Prostate gland (tissue), 2 donors: Measurements from ENCODE around the gene C4orf51.

Experiments used
- CTCF ChIP-seq, 4 experiments: fragments of 200-600 bp in 2 of 4; fragments of 450-650 bp in 2 of 4; sonication (generic) in 2 of 4; IDR thresholded peaks; 1 replicate in 3 of 4; 2 replicates in 1 of 4; pipeline ENCODE4 v1.5.1; 2016 to 2019; ENCODE audit warnings: antibody characterized with exemption in 4 of 4, mild to moderate bottlenecking in 2 of 4, moderate library complexity in 2 of 4
- POLR2A ChIP-seq: fragments of 450-650 bp; IDR thresholded peaks from one replicate; pipeline ENCODE4 v1.6.1; 2016; ENCODE audit warnings: antibody characterized with exemption, mild to moderate bottlenecking
- POLR2AphosphoS5 ChIP-seq: sonication (generic); formaldehyde crosslinking; IDR thresholded peaks from one replicate; pipeline ENCODE4 v1.6.1; 2017; ENCODE audit warnings: antibody characterized with exemption

GRCh38 chr4:145703850-145704497 lies 24.0 kb downstream of the C4orf51 start:
- TF ChIP-seq POLR2AphosphoS5 (peak; percentile 86), POLR2A (no peak), CTCF (IDR thresholded peaks at IDR 0.05) (peak in 1 of 4 experiments; percentile 11)
